ENCODE results near the gene CORO2B. TPM values are rescaled to one million over a fixed set of nuclear protein-coding genes. Genes with fewer than 3 reads are reported as not detected.

Gene CORO2B
- total RNA-seq, 4 donors from 2014 or later = 0.70 to 9.1 (median 1.7) TPM

GRCh38 chr15:68674975-68675374 lies 96.2 kb downstream of the CORO2B start:
- no peaks in the 10 kb centered on the region for H3K36me3 ChIP-seq
- peaks cover 0 to 9% (median 0%) of the 10 kb centered on the region in 4 donors for H3K4me1 ChIP-seq
- no peak for TF ChIP-seq POLR2A (IDR thresholded peaks at IDR 0.05)
- no peak for TF ChIP-seq CTCF (IDR thresholded peaks at IDR 0.05)
- no peaks in the 10 kb centered on the region for H3K9me3 ChIP-seq
- H3K27ac ChIP-seq = no peak overlapping the region
- no peaks in the 10 kb centered on the region for H3K27me3 ChIP-seq
- no peak overlapping the region for H3K4me3 ChIP-seq
- no peak for DNase-seq

- Histone ChIP-seq H3K9me3 (no peaks in the 10 kb centered on the region), H3K4me3 (no peak overlapping the region), H3K27ac (no peak overlapping the region), H3K27me3 (no peaks in the 10 kb centered on the region), H3K4me1 (peaks cover 0 to 9% (median 0%) of the 10 kb centered on the region in 4 donors), H3K36me3 (no peaks in the 10 kb centered on the region)
- no peak for TF ChIP-seq POLR2A (IDR thresholded peaks at IDR 0.05)
- no peak for TF ChIP-seq CTCF (IDR thresholded peaks at IDR 0.05)
- DNase-seq = no peak
Measured at GRCh38 chr15:68676011-68676605, 97.3 kb downstream of the CORO2B start.

GRCh38 chr15:68676926-68677325 lies 98.1 kb downstream of the CORO2B start:
- DNase-seq = no peak
- Histone ChIP-seq H3K27me3 (no peaks in the 10 kb centered on the region), H3K9me3 (no peaks in the 10 kb centered on the region), H3K4me1 (peaks cover 0 to 9% (median 0%) of the 10 kb centered on the region in 4 donors), H3K27ac (no peak overlapping the region), H3K36me3 (no peaks in the 10 kb centered on the region), H3K4me3 (no peak overlapping the region)
- no peak for TF ChIP-seq POLR2A (IDR thresholded peaks at IDR 0.05)
- no peak for TF ChIP-seq CTCF (IDR thresholded peaks at IDR 0.05)

GRCh38 chr15:68677996-68678395 lies 99.2 kb downstream of the CORO2B start:
- DNase-seq = no peak
- Histone ChIP-seq H3K36me3 (no peaks in the 10 kb centered on the region), H3K4me3 (no peak overlapping the region), H3K4me1 (peaks cover 0 to 9% (median 0%) of the 10 kb centered on the region in 4 donors), H3K9me3 (no peaks in the 10 kb centered on the region), H3K27ac (no peak overlapping the region), H3K27me3 (no peaks in the 10 kb centered on the region)
- TF ChIP-seq POLR2A (IDR thresholded peaks at IDR 0.05) (no peak), CTCF (IDR thresholded peaks at IDR 0.05) (no peak)

GRCh38 chr15:68678746-68679145 lies 100.0 kb downstream of the CORO2B start:
- H3K4me3 ChIP-seq = no peak overlapping the region
- no peaks in the 10 kb centered on the region for H3K36me3 ChIP-seq
- no peak overlapping the region for H3K27ac ChIP-seq
- no peak for TF ChIP-seq POLR2A (IDR thresholded peaks at IDR 0.05)
- TF ChIP-seq CTCF (IDR thresholded peaks at IDR 0.05) = no peak
- DNase-seq = no peak
- no peaks in the 10 kb centered on the region for H3K27me3 ChIP-seq
- peaks cover 0 to 5% (median 0%) of the 10 kb centered on the region in 4 donors for H3K4me1 ChIP-seq
- H3K9me3 ChIP-seq = no peaks in the 10 kb centered on the region

Measured in Peyer's patch (tissue), 4 donors.